OCI-LY1 (cell line): ENCODE measurements around the gene PNCK.

ENCODE experiments used
- H2AFZ ChIP-seq: fragments of 200-600 bp; sonication (generic), shearing (Covaris generic); 2 replicates; pipeline ENCODE4 v1.6.0; 2014; ENCODE audit warnings: antibody characterized with exemption, mild to moderate bottlenecking, low read length
- H3F3A ChIP-seq: fragments of 200-600 bp; sonication (generic), shearing (Covaris generic); 2 replicates; pipeline ENCODE4 v1.6.0; 2014; ENCODE audit warnings: mild to moderate bottlenecking, antibody characterized with exemption, low read length, moderate library complexity; ENCODE audit not compliant: insufficient read depth
- H3K27ac ChIP-seq: fragments of 200-600 bp; sonication (generic); 2 replicates; pipeline ENCODE4 v1.5.1; 2014; ENCODE audit warnings: low read length, mixed run types, mild to moderate bottlenecking, low read depth; ENCODE audit not compliant: poor library complexity, severe bottlenecking
- H3K27me3 ChIP-seq: fragments of 200-600 bp; sonication (generic); 2 replicates; pipeline ENCODE4 v1.6.0; 2014; ENCODE audit warnings: antibody characterized with exemption, mild to moderate bottlenecking, low read length, moderate library complexity; ENCODE audit not compliant: insufficient read depth
- H3K36me3 ChIP-seq: fragments of 200-600 bp; sonication (generic); 2 replicates; pipeline ENCODE4 v1.6.1; 2014; ENCODE audit warnings: mild to moderate bottlenecking, antibody characterized with exemption, low read length, moderate library complexity, mixed read lengths; ENCODE audit not compliant: insufficient read depth
- H3K4me1 ChIP-seq: fragments of 200-600 bp; sonication (generic); 2 replicates; pipeline ENCODE4 v1.5.1; 2014; ENCODE audit warnings: mild to moderate bottlenecking, low read length, moderate library complexity; ENCODE audit not compliant: insufficient read depth, severe bottlenecking
- H3K4me2 ChIP-seq: fragments of 200-600 bp; sonication (generic), shearing (Covaris generic); 2 replicates; pipeline ENCODE4 v1.6.1; 2014; ENCODE audit warnings: low read length
- H3K4me3 ChIP-seq: fragments of 200-600 bp; sonication (generic); 2 replicates; pipeline ENCODE4 v1.5.1; 2014; ENCODE audit warnings: low read length, low read depth, mild to moderate bottlenecking, mixed read lengths; ENCODE audit not compliant: poor library complexity, severe bottlenecking
- H3K79me2 ChIP-seq: fragments of 200-600 bp; shearing (Covaris generic); 2 replicates; pipeline ENCODE4 v1.6.1; 2016; ENCODE audit warnings: mixed run types, low read length, mixed read lengths; ENCODE audit not compliant: insufficient read depth
- H3K9ac ChIP-seq: fragments of 200-600 bp; sonication (generic), shearing (Covaris generic); 2 replicates; pipeline ENCODE4 v1.6.1; 2014; ENCODE audit warnings: mild to moderate bottlenecking, low read length, mixed read lengths
- H3K9me2 ChIP-seq: fragments of 200-600 bp; sonication (generic), shearing (Covaris generic); 2 replicates; pipeline ENCODE4 v1.6.1; 2014; ENCODE audit warnings: low read depth, mild to moderate bottlenecking, low read length, mixed read lengths
- H3K9me3 ChIP-seq: fragments of 200-600 bp; shearing (Covaris generic); 2 replicates; pipeline ENCODE4 v1.6.1; 2014; ENCODE audit warnings: low read length, mixed read lengths
- H4K20me1 ChIP-seq: fragments of 200-600 bp; sonication (generic), shearing (Covaris generic); 2 replicates; pipeline ENCODE4 v1.6.0; 2016; ENCODE audit warnings: mild to moderate bottlenecking, low read length; ENCODE audit not compliant: insufficient read depth
- EZH2 ChIP-seq: fragments of 200-600 bp; sonication (generic), shearing (Covaris generic); IDR thresholded peaks from 2 replicates; pipeline ENCODE4 v1.8.0; 2017; ENCODE audit warnings: borderline replicate concordance, mixed run types, mild to moderate bottlenecking, antibody characterized with exemption, low read length, moderate library complexity, mixed read lengths
- TF ChIP-seq, protein P1 (sequence below): fragments of 200-600 bp; sonication (generic), shearing (Covaris generic); IDR thresholded peaks from 2 replicates; pipeline ENCODE4 v1.5.1; 2017; ENCODE audit warnings: mild to moderate bottlenecking, antibody characterized with exemption, low read length, moderate library complexity, mixed read lengths

Gene PNCK

GRCh38 chrX:153640045-153640686 lies 33.4 kb downstream of the PNCK start:
- H3K9me3 ChIP-seq: no peaks in the 10 kb centered on the region
- H3K27me3 ChIP-seq: no peaks in the 10 kb centered on the region; the same call in 1 of the 2 replicates
- H3K9ac ChIP-seq: no peak overlapping the region
- H3K79me2 ChIP-seq: no peaks in the 10 kb centered on the region
- H3K4me3 ChIP-seq: no peak overlapping the region
- H3K9me2 ChIP-seq: no peaks in the 10 kb centered on the region
- no peaks in the 10 kb centered on the region for H3F3A ChIP-seq
- H2AFZ ChIP-seq: no peak overlapping the region
- H3K4me2 ChIP-seq: no peak overlapping the region
- no peak overlapping the region for H3K27ac ChIP-seq
- H4K20me1 ChIP-seq: no peaks in the 10 kb centered on the region
- TF ChIP-seq, protein P1, sequence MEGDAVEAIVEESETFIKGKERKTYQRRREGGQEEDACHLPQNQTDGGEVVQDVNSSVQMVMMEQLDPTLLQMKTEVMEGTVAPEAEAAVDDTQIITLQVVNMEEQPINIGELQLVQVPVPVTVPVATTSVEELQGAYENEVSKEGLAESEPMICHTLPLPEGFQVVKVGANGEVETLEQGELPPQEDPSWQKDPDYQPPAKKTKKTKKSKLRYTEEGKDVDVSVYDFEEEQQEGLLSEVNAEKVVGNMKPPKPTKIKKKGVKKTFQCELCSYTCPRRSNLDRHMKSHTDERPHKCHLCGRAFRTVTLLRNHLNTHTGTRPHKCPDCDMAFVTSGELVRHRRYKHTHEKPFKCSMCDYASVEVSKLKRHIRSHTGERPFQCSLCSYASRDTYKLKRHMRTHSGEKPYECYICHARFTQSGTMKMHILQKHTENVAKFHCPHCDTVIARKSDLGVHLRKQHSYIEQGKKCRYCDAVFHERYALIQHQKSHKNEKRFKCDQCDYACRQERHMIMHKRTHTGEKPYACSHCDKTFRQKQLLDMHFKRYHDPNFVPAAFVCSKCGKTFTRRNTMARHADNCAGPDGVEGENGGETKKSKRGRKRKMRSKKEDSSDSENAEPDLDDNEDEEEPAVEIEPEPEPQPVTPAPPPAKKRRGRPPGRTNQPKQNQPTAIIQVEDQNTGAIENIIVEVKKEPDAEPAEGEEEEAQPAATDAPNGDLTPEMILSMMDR: no peak
- no peak for TF ChIP-seq EZH2
- no peaks in the 10 kb centered on the region for H3K4me1 ChIP-seq
- H3K36me3 ChIP-seq: no peaks in the 10 kb centered on the region

- no peaks in the 10 kb centered on the region for H4K20me1 ChIP-seq
- H3K4me2 ChIP-seq: no peak overlapping the region
- no peak overlapping the region for H3K4me3 ChIP-seq
- TF ChIP-seq EZH2: no peak
- TF ChIP-seq, protein P1: no peak
- H3K9ac ChIP-seq: no peak overlapping the region
- no peaks in the 10 kb centered on the region for H3K79me2 ChIP-seq
- no peak overlapping the region for H2AFZ ChIP-seq
- H3K27ac ChIP-seq: no peak overlapping the region
- no peaks in the 10 kb centered on the region for H3K9me2 ChIP-seq
- H3K9me3 ChIP-seq: no peaks in the 10 kb centered on the region
- H3F3A ChIP-seq: no peaks in the 10 kb centered on the region
- H3K27me3 ChIP-seq: no peaks in the 10 kb centered on the region; the same call in 1 of the 2 replicates
- H3K36me3 ChIP-seq: no peaks in the 10 kb centered on the region
- no peaks in the 10 kb centered on the region for H3K4me1 ChIP-seq
These were observed 34.2 kb downstream of the PNCK start for GRCh38 chrX:153639177-153640044.

DNA sequence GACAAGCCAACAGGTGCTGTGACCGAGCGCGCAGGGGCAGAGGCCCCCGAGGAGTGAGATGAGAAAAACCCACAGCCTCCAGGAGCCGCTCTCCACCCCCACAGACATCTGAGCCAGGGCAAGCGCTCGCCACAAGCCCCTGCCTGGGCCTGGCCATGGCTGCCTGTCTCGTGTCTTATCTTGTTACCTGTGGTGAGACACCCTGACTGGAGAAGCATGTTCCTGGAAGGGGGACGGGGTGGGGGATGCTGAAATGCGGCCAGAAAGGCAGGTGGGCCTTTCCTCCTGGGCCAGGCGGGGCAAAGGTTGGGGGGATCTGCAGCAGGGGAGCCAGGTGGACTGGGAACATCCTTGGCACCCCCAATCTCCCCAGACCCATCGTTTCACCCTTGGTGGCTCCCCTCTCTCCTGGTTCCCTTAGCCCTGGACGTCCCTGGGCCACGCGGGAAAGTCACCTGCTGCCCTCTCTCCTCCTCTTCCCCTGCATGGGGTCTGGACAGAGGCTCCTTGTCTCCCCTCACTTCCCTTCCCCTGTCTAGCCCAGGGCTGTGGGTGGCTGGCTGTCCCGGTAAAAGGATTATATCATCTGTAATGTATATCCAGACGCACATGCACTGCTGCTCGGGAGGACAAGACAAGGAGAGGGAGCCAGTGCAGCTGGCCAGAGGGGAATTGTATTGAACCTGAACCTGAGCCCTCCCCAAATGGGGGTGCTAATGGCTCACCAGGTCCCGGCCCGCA lies 35.0 kb downstream of the PNCK start:
- Histone ChIP-seq H3F3A (no peaks in the 10 kb centered on the region), H3K27me3 (no peaks in the 10 kb centered on the region; the same call in 1 of the 2 replicates), H3K4me1 (no peaks in the 10 kb centered on the region), H2AFZ (no peak overlapping the region), H3K4me3 (no peak overlapping the region), H3K9me3 (no peaks in the 10 kb centered on the region), H3K27ac (no peak overlapping the region), H3K9ac (no peak overlapping the region), H3K36me3 (no peaks in the 10 kb centered on the region), H4K20me1 (no peaks in the 10 kb centered on the region), H3K9me2 (no peaks in the 10 kb centered on the region), H3K4me2 (no peak overlapping the region), H3K79me2 (no peaks in the 10 kb centered on the region)
- TF ChIP-seq, protein P1: no peak
- TF ChIP-seq EZH2: no peak
